Activated CD8-positive, alpha-beta memory T cell treated with anti-CD3 and anti-CD28 coated beads, Interleukin-2, amount 50 U/mL, for 4 hours (primary cell): ENCODE data around the gene PKP1.

Source experiments
- DNase-seq: peaks from one replicate; pipeline ENCODE4 v3.0.0-alpha.2; 2020

The PKP1 gene

DNA sequence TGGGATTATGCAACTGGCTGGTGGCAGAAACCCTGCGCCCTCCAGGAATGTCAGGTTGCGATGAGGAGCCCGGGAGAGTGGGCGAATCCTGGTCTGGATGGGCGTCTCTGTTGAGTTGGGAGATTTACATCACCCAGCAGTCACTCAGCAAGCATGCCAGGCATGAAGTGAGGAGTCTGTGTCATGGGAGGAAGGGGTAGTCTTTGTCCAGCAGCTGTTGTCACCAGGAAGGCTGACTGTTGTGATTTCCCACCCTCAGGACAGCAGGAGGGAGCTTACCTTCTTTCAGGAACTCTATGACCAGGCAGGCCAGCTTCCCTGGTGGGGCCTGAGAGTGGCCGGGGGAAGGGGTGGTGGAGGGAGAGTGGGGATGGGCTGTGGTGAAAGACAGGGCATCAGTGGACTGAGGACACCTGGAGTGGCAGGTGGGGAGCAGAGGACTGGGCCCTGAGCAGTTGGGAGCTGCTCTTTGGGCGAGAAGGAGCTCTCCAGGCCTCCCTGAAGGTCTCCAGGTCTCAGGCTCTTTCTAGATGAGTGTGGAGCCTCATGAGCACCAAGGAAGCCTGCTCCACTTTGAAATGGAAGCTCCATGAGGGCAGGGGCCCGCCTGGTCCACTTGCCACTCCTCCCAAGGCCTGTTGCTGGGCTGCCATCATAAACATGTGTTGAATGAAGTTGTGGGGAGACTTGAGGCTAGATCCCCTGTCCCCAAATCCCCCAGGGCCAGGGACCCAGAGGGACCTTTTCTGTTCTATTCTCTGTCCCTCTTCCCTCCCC lies 21.3 kb upstream of the PKP1 start:
- no peak for DNase-seq

DNA sequence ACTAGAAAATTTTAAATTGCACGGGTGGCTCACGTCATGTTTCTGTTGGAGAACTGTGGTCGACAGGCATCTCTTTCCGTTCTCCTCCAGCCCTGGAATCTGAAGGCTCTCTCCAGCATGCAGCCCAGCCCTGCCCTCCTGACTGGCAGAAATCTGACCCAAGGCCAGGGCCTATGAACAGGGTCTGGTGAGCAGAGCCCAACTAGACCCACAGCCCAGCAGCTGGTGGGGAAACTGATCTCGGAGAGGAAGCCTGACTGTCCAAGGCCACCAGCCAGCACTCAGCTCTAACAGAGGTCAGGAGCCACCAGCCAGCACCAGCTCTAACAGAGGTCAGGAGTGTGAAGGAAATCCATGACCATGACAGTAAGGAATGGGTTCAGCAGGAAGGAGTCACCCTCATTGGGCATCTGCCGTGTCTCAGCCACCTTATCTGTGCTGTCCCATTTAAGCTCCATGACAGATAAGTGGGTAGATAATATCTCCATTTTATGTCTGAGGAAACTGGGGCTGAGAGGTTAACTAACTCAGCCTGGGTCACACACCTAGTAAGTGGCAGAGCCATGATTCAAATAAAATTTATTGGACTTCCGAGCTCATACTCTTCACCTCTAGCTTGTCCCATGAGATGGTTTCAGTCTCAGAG lies 20.2 kb upstream of the PKP1 start:
- no peak for DNase-seq

DNA sequence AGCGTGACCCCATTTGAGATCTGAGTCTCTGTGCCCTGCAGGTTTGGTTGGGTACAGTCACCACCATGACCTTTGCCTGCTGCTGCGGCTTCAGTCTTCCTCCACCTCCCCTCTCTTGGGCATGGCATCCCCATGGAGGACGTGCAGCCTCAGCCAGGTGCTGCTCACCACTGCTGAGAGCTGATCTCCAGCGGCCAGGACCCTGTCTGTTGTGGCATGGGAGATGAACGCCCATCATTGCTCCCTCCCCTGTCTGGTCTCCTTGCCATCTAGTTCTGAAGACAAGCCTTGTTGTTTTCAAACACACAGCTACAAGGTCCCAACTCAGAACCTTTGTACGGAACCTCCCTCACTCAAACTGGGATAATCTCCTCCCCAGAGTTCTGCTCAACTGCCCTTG lies 19.2 kb upstream of the PKP1 start:
- DNase-seq = no peak

DNA sequence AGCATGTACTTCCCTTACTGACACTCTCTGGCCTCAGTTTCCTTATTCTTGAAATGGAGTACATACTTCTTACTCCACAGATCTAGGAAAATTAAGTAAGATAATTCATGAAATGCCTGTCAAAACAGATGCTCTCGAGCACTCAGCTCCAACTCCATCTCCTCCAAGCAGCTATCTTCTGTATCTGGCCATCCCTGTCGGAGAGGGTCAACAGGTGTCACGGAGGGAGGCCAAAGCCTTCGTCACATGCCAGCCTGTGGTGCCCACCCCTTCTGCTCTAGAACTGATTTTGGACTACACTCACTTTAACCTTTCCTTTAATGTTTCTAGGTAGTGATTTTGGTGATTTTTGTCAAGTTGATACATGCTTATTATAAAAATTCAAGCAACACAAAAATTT lies 18.8 kb upstream of the PKP1 start:
- no peak for DNase-seq

DNA sequence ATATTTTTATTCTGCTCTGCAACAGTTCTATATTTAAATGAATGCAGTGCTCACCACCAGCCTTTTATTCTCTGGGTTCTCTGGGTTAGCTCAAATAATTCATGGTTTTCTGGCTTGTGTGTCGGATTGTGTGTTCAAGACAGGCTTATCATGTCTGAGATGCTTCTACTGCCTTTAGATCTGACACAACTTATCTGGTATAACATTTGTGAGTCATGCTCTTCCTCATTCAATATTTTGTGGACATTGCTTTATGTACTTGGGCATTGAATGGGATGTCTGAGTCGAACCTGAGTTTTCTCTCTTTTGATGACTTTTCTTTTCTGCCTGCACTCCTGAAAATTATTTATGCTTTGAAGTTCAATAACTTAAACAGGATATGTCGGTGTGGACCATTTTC lies 17.6 kb upstream of the PKP1 start:
- no peak for DNase-seq

DNA sequence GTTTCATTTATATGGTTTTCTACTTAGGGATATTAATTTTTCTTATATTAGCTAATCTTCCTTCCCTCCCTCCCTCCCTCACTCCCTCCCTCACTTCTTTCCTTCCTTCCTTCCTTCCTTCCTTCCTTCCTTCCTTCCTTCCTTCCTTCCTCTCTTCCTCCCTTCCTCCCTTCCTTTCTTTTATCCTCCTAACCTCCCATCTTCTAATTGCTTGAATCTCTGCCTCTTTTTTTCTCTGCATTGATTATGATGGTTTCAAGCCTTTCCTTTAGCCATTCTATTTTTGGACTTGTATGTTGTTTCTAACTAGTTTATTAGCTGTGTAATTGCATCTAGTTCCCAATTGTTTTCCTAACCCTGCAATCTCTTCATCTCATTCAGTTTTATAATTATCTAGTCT lies 17.0 kb upstream of the PKP1 start:
- no peak for DNase-seq

DNA sequence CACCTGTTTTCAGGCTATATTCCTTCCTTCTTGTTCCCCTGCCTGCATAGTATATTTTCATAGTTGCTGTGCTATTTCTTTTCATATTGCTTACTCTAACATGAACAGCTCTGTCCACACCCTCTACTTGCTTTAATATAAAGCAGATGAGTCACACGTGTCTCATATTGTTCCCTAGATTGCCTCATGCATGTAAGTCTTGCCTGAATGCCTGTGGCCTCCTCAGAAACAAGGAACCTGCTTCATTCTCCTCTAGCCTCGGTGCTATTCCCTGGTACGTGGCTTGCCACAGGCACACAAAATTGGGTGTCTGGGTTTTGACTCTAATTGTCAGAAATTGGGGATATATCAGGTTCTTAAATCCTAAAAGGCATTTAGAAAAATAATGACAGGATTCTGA lies 16.5 kb upstream of the PKP1 start:
- DNase-seq = no peak

DNA sequence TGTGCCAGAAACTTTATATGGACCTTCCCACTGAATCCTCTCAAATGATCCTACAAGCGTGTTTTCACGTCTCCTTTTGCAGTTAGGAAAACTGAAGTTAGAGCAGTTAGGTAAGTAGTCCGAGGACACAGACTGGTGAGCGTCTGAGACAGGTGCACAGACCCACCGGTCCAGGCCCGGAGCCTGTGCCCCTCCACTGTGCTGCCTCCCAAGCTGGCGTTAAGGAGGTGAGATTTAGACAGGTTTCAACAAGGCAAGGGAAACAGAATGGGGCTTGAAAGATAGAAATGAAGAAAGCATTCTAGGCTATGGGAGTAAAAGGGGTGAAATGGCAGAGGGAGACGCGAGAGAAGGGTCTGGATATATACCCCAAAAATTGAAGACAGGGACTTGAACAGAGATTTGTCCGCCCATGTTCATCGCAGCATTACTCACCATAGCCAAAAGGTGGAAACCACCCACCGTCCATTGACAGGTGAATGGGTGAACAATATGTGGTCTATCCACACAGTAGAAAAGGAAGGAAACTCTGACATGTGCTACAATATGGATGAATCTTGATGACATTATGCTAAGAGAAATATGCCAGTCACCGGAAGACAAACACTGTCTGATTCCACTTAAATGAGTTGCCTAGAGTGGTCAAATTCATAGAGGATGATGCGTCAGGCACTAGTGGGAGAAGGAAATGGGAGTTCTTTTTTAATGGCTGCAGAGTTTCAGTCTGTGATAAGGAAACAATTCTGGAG lies 15.7 kb upstream of the PKP1 start:
- DNase-seq = no peak

DNA sequence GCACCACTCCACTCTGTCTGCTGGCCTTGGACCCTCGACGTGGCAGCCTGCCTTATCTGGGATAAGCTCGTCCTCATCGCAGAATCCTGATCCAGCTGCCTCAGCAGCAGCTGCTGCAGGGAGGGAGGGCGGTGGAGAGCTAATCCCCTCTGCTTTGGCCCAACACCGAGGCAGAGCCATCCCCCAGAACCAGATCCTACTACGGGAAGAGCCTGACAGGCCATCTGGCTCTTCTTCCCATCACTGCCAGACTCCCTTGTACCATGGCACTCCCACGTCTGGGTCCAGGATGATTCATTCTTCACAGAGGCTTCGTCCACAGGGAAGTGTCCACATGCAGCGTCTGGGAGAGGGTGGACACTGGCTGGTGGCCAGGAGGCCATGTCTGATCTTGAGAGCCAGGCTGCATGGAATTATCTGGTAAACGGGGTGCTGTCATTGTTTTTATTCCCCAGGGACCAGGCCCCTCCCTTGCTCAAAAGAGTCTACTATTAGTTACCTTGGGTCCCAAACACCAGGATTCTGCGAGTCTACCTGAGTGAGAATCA lies 14.6 kb upstream of the PKP1 start:
- DNase-seq = no peak

DNA sequence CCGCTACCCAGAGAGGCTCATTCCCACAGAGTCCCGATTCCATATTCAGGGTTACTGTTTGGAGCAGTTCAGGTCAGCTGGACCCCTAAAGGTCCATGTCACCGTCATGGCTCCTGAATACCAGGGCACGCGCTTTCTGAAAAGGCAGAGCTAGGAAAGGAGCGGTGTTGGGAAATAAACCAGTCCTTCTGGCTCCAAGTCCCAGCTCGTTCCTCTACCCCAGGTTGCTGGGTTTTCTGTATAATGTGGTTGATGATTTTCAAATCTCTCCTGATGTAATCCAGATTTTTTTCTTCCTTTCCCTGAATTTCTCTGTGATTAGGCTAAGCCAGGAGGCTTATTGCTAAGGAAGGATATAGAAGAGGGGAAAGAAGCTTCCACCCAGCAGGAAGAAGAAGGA lies 14.0 kb upstream of the PKP1 start:
- DNase-seq = no peak

DNA sequence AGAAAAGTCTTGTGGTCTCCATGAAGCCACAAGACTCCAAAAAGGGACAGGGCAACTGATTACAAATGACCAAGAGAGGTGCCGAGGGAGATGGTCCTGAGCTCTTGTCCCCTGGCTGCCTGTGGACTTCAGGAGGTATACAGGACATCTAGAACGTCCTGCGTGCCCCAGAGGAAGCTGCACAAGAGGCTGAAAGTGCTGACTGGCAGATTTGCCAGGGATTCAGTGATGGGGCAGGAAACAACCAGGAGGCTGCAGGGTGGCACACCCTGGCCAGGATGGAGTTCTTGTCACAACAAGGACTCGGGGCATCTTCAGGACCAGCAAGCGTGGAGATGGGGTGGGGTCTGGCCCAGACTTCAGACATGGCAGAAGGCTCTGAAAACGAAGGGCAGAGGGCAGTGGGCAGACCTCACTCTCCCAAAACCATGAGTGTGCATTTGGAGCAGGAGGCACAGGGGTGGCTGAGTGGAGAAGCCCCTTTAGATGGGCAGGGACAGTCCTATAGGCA lies 13.4 kb upstream of the PKP1 start:
- no peak for DNase-seq

DNA sequence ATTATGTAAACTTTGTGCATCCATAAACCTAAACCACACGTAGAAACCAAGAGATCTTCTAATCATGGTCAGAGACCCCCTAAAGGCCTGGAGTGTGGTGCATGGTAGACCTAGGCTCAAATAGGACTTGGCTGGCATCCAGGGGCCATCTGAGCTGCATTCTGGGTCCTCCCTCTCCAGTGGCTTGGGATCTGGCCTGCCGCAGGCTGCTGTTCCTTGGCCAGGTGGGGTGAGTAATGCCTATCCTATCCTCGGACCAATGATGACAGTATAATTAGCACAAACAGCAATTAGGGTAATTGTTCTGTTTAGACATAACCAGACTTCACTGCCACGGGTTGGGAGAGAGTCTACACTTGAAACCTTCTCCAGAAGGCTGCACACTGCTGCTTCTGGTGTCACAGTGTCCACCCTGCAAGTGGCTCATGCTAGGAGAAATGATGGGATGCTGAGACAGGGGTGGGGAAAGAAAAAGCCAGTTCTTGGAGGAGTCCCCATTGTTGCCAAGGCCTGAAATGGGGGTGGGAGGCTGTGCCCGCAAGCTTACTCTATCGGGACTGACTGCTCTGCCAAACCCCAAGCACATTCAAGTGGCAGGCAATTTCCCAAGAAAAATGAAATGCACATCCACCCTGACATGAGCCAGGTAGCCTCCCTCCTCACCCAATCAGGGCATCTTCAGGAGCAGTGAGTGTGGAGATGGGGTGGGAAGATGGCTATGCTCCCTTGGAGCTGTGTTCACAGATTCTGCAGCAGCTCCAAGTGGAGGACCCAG lies 12.5 kb upstream of the PKP1 start:
- no peak for DNase-seq

DNA sequence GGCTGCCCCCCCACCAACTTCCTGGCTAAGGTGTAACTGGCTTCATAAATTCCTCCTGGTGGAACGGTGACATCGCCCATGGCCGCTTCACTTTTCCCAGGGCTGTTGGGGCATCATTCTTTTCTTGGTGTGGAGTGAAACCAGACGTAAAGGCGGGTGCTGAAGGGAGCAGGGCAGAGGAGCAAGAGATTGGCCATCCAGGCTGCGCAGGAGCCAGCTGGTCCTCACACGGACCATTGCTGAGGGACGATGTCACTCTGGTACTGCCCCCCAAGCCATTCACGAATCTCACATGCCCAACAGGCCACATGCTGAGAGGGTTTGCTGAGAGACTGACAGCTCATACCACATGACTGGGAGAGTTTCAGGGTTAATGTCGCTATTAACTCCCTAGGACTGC lies 10.5 kb upstream of the PKP1 start:
- DNase-seq = no peak

DNA sequence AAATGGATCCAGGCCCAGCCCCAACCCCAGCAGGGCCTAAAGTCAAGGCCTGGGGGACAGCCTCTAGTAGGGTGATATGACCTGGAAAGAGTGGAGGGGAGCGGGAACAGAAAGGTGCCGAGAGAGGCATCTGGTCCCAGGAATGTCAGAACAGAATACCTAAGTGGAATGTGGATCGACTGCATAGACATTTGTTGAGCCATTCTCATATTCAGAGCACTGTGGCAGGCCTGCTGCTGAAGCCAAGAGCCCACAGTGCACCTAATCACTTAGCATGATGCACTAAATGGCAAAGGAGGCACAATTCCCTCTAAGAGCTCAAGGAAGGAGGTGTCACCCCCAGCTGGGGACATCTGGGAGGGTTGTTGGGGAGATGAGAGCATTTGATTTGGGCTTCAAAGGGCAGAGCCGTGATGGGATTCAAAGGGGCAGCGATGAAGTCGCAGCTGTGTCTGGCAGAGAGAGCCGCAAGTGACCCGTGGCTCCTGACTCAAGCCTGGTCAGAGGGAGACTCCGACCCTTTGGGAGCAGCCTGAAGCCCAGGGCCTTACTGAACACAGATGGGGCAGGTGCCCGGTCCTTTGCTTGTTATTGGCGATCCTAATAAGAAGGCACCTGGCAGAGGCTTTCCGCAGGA lies 8.6 kb upstream of the PKP1 start:
- no peak for DNase-seq

DNA sequence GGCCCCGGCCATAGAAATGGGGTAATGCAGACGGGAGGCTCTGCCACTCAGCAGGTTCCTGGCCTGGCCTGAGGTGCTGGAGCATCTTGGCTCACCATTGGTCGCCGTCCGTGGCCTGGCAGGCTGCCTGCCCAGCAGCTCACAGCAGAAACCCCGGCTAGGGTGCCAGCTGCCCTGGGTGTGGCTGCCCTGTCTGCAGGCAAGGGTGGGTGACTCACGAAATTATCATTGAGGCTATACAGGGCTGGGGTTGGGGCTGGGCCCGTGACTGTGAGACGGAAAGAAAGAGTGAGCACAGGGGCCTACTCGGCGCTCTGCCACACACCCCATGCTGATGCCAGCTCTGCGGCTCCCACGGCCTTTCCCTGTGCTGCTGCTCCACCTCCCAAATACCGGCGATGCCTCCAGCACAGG lies 8.0 kb upstream of the PKP1 start:
- no peak for DNase-seq

DNA sequence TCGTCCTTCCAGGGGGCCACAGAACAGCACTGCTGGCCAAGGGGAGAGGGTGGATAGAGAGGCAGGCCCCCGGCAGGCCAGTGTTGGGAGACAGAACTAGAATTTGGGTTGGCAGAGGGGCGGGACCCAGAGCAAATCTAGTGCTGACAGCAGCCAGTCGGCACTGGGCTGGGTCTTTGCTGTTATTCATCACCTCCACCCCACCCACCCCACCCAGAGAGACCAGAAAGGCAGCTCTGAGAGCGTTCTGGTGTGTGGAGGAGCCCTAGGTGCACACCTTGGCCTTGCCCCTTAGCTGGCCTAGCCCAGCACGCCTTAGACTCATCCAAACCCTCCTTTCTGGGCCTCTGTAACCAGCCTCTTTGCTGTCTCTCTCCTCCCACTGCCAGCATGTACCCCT lies 6.4 kb upstream of the PKP1 start:
- DNase-seq = no peak

DNA sequence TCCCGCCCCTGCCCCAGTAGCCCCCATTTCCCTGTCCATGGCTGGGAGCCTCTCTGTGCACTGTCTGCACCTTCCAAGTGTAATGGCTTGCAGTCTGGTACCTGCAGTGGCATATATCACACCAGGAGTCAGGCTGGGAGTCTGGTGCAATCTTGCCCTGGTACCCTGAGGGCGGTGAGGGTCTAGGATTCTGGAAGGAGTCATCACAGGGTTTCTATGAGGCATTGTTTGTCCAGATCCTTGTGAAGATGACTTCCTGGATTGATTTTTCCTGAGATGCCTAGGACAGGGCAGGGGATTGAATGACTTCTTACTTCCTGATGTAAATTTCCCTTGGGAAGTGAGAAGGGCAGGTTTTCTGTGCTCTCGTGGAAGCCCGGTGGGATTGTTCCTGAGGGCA lies 5.9 kb upstream of the PKP1 start:
- no peak for DNase-seq

DNA sequence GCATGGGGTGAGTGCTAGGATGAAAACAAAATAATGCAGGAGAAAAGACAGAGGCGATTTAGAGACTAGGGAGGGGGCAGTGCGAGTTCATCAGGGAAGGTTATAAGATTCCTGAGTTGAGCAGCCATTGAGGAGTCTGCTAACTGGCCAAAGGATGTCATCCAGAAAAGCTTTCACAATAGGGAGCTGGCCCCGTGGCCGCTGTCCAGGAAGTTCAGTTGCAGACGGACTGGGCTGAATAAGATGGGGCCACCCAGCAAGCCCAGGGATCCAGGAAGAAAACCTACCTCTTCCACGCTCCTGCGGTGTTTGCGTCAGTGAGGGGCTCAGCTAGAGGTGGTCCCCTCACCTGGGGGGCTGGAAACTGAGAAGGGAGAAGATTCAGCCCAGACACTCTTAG lies 4.0 kb upstream of the PKP1 start:
- DNase-seq = no peak

DNA sequence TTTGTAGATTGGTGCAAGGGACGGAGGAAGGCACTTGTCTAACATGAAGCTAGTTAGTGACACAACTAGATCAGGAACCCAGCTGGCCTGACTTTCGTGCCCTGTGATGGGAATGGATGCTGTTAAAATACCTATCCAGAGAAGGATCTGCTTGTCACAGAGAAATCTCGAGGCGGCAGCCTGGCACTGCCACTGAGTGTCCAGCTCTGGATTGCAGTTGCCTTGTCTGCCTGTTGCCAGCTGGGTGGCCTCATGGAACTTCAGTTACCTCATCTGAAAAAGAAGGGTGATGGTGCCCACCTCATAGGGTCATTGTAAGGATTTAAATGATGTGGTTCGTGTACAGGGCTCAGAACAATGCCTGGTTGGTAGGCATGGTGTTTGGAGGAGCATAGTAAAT lies 2.4 kb upstream of the PKP1 start:
- DNase-seq = no peak

DNA sequence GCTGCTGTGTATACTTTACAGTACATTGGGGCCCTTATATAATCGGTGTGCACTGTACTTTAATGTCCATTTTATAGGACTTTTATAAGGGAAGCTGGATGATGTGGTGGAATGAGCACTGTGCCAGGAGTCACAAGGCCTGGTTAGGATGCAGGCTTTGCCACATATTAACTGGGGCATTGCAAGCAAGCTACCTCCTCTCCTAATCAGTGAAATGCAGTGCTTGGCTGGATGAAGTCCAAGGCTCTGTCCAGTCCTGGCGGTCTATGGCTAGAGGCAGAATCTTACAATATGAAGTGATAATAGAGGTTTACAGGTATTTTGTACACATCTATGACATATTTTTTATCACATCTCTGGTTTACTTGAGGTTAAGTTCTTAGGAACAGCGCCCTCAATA lies 1.7 kb upstream of the PKP1 start:
- no peak for DNase-seq

DNA sequence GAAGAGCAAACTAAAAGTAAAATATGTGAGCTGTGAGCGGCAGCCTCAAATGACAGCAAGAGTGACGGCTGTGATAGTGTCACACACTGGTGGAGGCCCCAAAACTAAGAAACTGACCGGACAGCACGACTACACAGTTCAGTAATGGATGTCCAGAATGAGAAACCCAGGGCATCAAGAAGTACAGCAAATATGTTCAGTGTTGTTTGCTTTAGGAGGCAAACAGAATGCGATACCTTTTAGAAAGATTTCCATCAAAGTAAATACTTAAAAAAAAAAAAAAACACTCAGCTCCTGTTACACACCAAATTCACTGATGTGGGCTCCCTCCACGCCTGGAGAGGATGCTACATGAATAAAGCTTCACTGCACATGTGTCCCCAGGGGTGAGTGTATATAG lies 1.1 kb upstream of the PKP1 start:
- DNase-seq = no peak

DNA sequence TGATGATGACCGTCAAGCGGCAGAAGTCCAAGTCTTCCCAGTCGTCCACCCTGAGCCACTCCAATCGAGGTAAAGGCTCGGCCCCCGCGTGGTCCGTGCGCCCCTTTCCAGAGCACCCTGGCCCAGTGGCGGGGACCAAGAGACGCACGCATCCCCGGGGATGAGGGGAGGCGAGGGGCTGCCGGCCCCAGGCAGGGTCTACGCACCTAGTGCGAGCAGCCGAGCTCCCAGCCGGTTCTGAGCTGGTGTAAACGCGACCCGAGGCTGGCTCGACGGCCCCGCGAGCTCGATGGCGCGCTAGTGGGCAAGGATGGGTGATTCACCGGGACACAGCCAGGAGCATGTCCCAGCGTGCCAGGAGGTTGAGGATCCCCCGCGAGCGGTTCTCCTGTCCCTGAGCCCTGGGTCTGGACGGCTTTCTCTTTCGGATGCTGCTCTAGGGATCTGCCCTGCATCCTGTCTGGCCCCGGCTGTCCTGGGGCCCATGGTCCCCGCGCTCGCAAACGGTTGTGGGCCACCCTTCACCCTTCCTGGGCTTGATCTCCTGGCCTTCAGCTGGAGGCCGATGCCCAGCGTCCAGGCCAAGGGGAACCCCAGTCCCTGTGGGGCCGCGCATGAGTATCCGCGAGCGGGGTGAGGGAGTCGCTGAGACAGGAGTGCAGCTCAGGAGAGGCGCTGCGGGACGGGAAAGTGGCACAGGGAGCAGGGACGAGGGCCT lies 689 bp downstream of the PKP1 start:
- no peak for DNase-seq
